Fibroblast of peridontal ligament (primary cell): ENCODE results near the gene C10orf62.
"Not testable (repeated sequence)": the region's sequence is repeated elsewhere in the genome, so short reads cannot be mapped to it uniquely, and the experiment has no call there.

ENCODE experiments used
- DNase-seq: peaks from one replicate; pipeline ENCODE4 v3.0.0-alpha.2; 2010; ENCODE audit errors: extremely low read depth

The C10orf62 gene

DNA sequence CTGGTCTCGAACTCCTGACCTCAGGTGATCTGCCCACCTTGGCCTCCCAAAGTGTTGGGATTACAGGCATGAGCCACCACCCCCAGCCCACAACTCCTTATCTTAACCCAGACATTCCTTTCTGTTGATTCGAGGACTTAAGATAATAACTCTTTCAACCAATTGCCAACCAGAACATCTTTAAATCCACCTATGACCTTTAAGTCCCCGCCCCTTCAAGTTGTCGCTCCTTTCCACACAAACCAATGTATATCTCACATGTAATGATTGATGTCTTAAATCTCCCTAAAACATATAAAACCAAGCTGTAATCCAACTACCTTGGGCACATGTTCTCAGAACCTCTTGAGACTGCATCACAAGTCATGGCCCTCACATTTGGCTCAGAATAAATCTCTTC is 24.7 kb upstream of the C10orf62 start:
- no peak for DNase-seq

DNA sequence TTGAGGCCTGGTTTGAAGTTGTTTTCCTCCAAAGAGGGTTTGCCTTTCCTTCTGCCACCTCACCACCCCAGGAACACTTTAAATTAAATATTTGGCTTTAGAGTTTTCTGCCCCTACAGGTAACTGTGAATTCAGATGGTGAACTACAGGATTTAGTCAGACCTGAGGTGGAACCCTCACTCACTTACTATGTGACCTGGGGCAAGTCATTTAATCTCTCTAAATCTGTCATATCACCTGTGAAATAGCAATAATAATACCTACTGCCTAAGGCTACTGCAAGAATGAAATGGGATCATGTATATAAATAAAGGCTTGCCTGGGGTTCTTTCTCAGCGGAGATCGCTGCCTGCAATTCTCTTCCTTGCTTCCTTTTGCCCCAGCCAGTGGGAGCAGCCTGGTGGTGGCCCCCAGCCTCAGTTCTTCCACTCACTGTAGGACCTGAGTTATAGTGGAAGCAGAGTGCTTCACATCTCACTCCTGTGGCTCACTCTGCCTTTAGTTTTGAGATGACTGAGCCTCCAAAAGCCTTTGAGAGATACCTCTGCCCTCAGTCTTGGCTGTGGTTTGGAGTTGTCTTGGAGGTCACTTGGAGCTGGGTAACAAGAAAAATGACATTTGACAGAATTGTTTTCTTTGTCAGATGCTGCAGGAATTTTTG is 23.1 kb upstream of the C10orf62 start:
- DNase-seq = no peak

DNA sequence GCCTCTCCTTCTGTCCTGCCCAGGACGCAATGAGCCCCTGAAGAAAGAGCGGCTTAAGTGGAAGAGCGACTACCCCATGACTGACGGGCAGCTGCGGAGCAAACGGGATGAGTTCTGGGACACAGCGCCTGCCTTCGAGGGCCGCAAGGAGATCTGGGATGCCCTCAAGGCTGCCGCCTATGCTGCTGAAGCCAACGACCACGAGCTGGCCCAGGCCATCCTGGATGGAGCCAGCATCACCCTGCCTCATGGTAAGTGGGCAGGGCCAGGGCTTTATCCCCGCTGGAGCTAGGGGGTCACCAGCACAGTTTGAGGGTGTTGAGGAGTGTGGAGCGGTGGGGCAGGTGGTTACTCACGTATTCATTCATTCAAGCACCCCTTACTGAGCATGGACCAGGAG is 21.6 kb upstream of the C10orf62 start:
- DNase-seq = no peak

DNA sequence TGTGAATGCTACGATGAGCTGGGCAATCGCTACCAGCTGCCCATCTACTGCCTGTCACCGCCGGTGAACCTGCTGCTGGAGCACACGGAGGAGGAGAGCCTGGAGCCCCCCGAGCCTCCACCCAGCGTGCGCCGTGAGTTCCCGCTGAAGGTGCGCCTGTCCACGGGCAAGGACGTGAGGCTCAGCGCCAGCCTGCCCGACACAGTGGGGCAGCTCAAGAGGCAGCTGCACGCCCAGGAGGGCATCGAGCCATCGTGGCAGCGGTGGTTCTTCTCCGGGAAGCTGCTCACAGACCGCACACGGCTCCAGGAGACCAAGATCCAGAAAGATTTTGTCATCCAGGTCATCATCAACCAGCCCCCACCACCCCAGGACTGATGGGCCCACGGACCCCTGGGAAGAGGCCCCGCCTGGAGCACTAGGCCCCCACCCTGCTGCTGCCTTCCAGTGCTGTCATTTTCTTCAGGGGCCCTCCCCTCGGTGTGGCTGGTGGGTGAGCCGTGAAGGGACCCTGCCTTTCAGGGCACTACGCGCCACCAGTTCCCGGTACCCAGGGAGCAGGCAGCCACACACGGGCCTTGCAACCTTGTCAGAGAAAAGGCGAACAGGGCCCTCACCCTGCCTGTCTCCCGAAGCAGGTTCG is 19.3 kb upstream of the C10orf62 start:
- DNase-seq = no peak

DNA sequence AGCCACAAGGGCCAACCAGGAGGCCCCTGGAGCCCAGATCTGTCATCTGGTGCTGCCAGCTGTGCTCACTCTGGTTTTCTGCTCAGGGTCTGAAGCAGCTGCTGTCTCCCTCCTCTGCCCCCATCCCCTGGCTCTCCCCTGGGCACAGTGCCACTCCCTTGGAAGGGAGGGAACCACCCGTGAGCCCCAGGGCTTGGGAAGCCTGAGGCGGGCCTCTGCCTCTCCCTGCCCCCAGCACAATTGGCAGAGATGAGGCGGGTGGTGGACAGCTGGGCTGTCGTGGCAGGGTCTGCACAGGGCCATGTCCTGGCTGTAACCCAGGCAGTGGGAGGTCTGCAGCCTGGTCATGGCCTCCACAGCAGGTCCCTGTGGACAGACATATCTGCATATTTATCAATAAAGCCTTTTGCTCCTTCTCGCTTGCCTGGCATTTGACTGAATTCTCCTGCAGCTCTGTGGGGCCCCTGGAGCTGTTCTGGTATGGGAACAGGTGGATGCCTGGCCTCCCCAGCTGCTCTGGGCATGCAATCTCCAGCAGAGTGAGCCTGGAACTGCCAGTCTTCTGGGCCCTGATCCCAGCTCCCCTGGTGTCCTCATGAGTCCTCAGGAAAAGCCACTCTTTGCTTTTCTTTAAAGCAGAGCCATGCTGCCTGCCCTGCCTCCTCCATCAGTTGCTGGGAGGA is 18.6 kb upstream of the C10orf62 start:
- DNase-seq = no peak

DNA sequence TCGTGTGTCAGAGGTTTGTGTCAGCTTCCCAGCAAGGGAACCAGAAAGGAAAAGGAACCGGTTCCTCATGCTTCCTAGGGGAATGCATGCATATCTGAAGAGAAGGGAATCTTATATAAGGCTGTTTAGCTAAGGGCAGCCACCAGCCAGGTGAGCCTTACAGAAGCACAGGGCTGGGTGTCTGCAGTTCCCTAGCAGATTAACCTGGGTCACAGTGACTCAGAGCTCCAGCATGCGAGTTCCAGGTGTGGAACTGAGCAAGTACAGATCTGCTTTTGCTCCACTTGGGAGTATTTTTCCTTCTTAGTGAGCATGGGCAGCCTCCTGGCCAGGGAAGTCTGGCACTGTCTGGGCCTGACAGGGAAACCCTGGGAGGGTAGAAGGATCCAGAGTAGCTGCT is 17.9 kb upstream of the C10orf62 start:
- DNase-seq = no peak

DNA sequence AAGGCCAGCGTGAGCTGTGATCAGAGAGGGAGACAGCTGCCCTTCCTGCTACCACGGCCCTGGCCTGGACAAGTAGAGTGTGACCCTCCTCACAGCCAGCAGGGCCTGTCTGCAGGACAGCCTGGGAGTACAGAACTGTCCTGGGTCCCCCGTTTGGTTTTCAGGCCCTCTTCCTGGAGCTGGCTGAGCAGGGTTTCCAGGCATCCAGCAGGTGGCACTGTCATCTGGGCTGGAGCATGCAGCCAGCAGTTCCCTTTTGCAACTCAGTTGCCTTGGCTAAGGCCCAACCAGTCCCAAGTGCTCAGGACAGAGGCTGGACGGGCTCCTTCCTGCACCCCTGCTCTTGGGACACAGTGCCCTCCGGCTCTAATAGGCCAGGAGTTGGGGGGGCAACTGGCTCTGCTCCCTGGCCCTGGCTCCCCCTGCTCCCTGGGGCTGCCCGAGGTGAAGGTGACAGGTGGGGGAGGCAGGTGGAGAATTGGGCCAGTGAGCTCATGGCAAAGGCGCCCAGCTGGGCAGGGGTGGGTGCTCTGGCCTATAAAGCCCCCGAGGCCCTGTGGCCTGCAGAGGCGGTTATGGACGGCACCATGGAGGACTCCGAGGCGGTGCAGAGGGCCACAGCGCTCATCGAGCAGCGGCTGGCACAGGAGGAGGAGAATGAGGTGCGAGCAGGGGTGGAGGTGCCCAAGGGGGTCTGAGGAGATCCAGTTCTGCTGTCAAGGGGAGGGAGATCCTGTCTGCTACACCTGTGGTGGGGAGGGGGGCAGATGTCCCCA is 17.1 kb upstream of the C10orf62 start, which contains the start of gene ANKRD2:
Gene ANKRD2 (plus strand): TSS at position 566 of the 776 bp plus-strand sequence. CDS start 10 bp downstream, at position 576.
- peak; percentile 80 for DNase-seq

DNA sequence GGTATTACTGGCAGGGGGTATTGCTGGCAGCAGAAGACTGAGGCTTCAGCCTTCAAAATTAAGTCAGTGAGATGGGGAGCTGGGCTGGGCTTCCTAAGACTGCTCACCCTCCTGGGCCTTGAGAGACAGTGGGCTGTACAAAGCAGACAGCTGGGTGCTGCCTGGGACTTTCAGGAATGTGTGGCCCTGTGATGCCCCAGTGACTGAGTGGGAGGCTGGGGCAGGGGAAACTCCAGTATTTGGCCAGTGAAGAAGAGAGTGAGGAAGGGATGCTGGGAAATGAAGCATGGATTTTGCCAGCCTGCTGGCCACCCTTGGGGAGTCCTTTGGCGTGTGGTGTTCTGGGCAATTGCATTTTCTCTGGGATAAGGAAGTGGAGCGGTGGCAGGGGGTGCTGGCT is 16.5 kb upstream of the C10orf62 start:
- no peak for DNase-seq

DNA sequence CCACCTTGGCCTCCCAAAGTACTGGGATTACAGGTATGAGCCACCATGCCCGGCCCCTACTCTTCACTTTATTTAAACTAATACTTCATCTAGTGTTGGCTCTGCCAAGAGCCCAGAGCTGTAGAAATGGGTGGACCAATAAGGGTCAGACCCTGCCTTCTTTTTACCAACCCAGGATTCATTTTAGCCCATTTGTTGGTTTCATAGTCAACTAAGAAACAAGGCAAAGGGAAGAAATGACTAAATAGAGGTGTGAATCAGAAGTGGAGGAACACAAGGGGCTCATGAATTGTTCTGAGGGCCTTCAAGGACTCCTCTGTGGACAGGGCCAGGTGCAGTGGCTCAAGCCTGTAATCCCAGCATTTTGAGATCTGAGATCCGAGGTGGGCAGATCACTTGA is 15.8 kb upstream of the C10orf62 start:
- no peak for DNase-seq

DNA sequence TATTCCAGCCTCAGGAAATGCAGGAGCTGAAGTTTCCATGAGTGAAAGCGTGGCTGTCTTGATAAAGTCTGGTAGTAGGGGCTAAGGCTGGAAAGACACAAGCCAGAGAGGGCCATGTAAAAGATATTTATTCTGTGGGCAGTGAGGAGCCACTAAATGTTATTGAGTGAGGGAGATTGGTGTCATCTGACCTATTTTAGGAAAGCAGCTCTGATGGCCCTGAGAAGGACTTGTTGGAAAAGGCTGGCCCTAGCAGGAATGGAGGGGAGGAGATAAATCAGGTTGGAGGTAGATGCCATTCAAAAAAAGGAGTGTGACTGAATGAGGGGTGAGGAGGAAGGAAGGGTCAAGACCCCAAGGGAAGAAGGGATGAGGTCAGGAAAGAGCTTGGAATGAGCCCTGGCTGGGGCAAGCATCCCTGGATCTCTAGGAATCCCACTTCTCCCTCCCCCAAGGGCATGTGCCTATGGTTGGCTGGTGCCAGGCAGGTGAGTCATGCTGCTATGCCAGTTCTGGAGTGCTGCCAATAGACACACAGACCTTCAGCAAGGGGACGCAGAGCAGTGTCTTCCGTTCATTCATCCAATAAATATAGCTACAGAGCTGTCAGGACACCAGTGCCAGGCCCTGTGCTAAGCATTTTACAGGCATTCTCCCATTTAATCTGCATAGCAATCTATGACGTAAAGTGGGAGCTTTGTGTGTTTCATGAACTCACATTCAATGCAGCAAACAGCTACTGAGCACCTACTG is 15.0 kb upstream of the C10orf62 start:
- DNase-seq = peak; percentile 60

DNA sequence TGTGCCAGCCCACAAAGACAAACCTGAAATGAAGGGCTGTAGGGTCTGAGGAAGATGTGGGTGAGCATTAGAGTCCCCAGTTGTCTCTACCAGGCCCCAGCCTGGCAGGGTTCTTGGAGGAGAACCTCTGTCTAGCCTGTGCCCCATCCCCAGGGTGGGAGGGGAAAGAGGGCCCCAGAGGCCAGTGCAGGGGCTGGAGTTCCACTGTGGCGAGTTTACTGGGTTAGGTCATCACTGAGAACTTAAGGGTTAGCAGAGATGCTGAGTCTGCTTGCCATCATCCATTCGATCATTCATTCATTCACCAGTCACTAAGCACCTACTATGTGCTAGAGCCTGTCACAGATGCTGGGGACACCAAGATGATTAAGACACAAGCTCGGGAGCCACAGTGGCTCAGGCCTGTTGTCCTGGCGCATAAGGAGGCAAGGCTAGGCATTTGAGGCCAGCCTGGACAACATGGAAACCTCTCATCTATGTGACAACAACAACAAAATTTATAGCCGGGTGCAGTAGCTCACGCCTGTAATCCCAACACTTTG is 14.3 kb upstream of the C10orf62 start:
- DNase-seq = no peak

DNA sequence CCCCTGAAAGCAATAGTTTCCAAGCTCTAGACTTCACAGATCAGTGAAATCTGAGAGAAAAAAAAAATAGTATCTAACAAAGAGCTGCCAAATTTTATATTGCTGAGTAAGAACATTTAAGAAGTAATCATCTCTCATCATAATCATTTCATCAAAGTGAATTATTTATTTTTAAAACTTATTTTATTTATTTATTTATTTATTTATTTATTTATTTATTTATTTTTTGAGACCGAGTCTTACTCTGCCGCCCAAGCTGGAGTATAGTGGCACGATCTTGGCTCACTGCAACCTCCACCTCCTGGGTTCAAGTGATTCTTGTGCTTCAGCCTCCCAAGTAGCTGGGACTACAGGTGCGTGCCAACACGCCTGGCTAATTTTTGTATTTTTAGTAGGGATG is 13.0 kb upstream of the C10orf62 start:
- not testable (repeated sequence) for DNase-seq

DNA sequence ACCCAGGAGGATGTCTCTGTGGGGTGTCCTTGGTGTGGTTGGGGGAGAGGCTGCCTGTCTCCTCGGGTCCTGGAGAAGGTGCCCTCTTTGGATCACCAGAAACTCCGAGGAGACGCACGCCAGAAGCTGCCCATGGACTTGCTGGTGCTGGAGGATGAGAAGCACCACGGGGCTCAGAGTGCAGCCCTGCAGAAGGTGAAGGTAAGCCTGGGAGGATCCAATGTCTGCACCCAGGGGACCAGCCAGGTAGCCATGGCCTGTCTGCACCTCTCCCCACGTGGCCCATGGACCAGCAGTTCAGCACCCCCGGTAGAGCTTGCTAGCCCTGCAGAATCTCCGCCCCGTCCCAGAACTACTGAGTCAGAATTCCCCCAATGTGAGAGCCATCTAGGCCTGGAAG is 11.8 kb upstream of the C10orf62 start:
- no peak for DNase-seq

DNA sequence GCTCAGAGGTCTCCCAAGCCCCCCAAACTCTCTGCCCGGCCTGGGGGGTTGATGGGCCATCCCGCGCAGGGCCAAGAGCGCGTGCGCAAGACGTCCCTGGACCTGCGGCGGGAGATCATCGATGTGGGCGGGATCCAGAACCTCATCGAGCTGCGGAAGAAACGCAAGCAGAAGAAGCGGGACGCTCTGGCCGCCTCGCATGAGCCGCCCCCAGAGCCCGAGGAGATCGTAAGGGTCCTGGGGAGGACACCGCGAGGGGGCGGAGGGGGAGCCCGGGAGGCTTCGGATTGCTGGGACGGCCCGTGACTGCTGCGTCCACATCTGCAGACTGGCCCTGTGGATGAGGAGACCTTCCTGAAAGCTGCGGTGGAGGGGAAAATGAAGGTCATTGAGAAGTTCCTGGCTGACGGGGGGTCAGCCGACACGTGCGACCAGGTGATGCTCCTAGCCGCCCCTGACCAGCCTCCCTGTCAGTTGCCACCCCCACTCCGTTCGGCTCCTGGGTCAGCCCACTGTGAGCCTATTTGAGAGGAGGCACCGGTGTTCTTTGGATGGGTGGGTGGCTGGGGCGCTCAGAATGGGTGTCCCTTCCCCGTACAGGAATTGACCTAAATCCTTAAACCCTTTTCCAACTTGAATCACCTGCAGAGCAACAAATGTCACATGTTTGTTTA is 11.2 kb upstream of the C10orf62 start:
- no peak for DNase-seq

DNA sequence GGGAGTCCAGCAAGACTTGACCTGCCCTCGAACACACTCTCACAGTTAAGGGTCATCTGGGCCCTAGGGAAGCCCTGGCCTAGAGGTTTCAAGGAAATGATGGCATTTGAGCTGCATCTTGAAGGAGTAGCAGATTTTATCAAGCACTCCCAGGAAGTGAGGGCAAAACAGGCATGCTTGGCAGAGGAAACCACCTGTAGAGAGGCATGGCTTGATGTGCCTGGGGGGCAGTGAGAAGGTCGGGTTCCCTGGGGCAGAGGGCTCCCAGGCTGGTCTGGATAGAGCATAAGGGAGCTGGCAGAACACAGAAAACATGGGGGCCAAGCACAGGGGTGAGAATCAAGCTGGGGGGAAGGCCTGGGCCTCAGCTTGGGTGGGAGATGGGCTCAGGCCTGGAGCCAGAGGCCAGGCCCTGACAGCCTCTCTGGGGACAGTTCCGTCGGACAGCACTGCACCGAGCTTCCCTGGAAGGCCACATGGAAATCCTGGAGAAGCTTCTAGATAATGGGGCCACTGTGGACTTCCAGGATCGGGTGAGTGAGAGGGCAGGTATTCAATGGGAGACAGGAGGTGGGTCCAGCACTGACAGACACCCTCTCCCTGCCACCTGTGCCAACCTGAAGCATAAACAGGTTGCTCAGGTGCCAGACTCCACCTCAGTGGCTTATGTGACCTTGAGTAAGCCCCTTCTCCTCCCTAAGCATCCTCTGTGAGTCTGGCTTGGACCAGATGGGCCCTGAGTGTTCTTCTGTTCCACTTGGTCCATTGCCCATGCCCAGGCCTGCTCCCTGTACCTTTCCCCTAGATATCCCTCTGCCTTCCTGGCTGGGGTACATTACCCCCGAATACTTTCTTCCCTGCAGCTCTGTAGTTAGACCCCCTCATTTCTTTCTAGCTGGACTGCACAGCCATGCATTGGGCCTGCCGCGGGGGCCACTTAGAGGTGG is 8.8 kb upstream of the C10orf62 start:
- DNase-seq = no peak

DNA sequence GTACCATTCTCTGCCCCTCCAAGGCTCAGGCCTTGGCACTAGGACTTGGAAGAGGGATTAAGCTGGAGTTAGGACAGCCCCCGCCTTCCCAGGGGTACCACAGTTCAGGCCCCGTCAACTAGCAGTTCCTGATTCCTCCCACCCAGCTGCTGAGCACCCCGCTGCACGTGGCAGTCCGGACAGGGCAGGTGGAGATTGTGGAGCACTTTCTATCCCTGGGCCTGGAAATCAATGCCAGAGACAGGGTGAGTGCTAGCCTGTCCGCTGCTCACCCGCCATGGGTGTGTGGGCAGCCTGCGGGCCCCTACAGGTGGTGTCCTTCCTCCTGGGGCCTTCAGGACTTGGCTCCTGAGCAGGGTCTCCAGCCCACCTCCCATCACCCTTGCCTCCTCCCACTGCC is 7.4 kb upstream of the C10orf62 start:
- DNase-seq = no peak

DNA sequence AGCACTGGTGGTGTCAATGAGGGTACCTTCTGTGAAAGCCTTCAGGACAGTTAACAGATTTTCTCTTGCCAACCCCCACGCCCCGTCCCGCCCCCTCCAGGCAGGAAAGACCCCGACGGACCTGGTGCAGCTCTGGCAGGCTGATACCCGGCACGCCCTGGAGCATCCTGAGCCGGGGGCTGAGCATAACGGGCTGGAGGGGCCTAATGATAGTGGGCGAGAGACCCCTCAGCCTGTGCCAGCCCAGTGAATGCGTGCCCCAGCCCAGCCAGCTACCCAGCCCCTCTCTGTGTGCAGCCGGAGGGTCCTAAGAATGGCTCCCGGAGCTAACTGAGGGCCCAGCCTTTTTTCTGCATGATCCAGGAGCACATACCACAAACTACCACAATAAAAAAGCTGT is 6.0 kb upstream of the C10orf62 start:
- no peak for DNase-seq

DNA sequence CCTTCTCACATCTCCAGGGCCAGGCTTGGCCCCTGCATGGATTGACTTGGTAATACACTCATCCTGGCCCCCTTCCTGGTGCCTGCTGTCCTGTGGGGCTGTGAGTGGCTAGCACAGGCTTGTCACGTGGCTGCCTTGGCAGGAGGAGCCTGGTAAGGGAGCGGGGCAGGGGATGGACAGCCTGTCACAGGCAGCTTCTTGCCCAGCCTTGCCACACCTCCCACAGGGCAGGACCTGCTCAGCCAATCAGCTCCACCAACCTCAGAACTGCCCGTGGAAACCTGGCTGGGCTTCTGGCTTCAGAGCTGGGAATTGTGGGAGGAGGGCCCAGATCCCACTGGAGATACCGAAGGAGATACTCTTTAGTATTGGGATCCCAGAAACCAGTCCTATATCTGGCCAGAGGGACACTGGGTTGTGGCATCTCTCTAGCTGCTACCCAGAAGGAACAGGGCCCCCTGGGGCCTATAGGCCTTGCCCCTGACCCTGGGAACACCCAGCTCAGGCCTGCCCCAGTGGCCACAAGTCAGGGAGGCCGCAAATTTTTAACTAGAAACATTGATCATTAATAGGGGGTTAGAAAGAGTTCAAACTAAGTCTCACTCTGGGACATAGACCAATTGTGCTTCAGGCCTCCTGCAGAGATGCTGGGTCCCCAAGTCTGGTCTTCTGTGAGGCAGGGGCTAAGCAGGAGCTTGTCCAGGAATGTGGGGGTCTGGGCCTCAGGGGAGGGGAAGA is 5.3 kb upstream of the C10orf62 start, which contains the start of gene HOGA1:
Gene HOGA1 (plus strand): TSS at position 330 of the 738 bp plus-strand sequence. CDS start 315 bp downstream, at position 645.
- DNase-seq = peak; percentile 87
